Uterus (tissue), 4 donors: ENCODE measurements around the gene GPR137. TPM values are rescaled to one million over a fixed set of nuclear protein-coding genes. Genes with fewer than 3 reads are reported as not detected.

Experiments
- DNase-seq, 2 donors: peaks; one replicate each; pipeline ENCODE4 v3.0.0-alpha.2; 2019 to 2020
- H3K27ac ChIP-seq, 2 donors: fragments of 200-600 bp; sonication (generic); 1 replicate in 1 of 2; 2 replicates in 1 of 2; pipeline ENCODE4 v1.5.1; 2016 to 2018
- H3K27me3 ChIP-seq, 2 donors: fragments of 200-600 bp; sonication (generic); one replicate each; pipeline ENCODE4 v1.5.1; 2018 to 2019; ENCODE audit warnings: control low read depth in 1 of 2
- H3K36me3 ChIP-seq, 2 donors: fragments of 200-600 bp; sonication (generic); one replicate each; pipeline ENCODE4 v1.5.1; 2019; ENCODE audit warnings: control low read depth in 1 of 2
- H3K4me1 ChIP-seq, 2 donors: fragments of 200-600 bp; sonication (generic); one replicate each; pipeline ENCODE4 v1.5.1; 2018 to 2019; ENCODE audit warnings: control low read depth in 1 of 2
- H3K4me3 ChIP-seq, 2 donors: fragments of 200-600 bp; sonication (generic); 1 replicate in 1 of 2; 2 replicates in 1 of 2; pipeline ENCODE4 v1.5.1; 2018 to 2019; ENCODE audit warnings: mild to moderate bottlenecking in 1 of 2
- H3K9me3 ChIP-seq, 2 donors: fragments of 200-600 bp; sonication (generic); one replicate each; pipeline ENCODE4 v1.5.1; 2019; ENCODE audit warnings: control low read depth in 1 of 2
- CTCF ChIP-seq, 4 experiments: fragments of 200-600 bp in 2 of 4; fragments of 450-650 bp in 2 of 4; sonication (generic) in 2 of 4; IDR thresholded peaks; one replicate each; pipeline ENCODE4 v1.5.1; 2016 to 2019; ENCODE audit warnings: antibody characterized with exemption in 4 of 4, mild to moderate bottlenecking in 2 of 4, moderate library complexity in 1 of 4
- POLR2A ChIP-seq, 2 donors: fragments of 450-650 bp; IDR thresholded peaks; one replicate each; pipeline ENCODE4 v1.6.1; 2016; ENCODE audit warnings: antibody characterized with exemption in 2 of 2, mild to moderate bottlenecking in 1 of 2, moderate library complexity in 1 of 2
- intact Hi-C: fragments of 100-400 bp; cut with DNase I; formaldehyde crosslinking; loops from one replicate; pipeline ENCODE4 v1.15.1; 2023; ENCODE audit warnings: low total_unique reads
- total RNA-seq, 4 donors: library from RNA; depleted of rRNA in 3 of 4; stranded (reverse); fragments of >200 nt in 3 of 4; gene quantifications; one replicate each; pipeline versions ENCODE4 v1.1.0 to v1.2.4, GENCODE V29; 2014 to 2023
- donor health status: DM: yes; HTN: yes; CAD: no.

GPR137 gene
- total RNA-seq, 4 donors from 2014 or later, result 0.51 to 32.3 (median 10.6) TPM

- Histone ChIP-seq H3K4me3 (no peak overlapping the region), H3K36me3 (no peaks in the 10 kb centered on the region), H3K27me3 (no peaks in the 10 kb centered on the region), H3K27ac (no peak overlapping the region), H3K4me1 (no peaks in the 10 kb centered on the region), H3K9me3 (no peaks in the 10 kb centered on the region)
- no peak for DNase-seq
- intact Hi-C loops, result no loop called here
- TF ChIP-seq CTCF (IDR thresholded peaks at IDR 0.05), result no peak
- TF ChIP-seq POLR2A (IDR thresholded peaks at IDR 0.05), result no peak
Measured at GRCh38 chr11:64275031-64275800, 10.4 kb upstream of the GPR137 start.

DNA sequence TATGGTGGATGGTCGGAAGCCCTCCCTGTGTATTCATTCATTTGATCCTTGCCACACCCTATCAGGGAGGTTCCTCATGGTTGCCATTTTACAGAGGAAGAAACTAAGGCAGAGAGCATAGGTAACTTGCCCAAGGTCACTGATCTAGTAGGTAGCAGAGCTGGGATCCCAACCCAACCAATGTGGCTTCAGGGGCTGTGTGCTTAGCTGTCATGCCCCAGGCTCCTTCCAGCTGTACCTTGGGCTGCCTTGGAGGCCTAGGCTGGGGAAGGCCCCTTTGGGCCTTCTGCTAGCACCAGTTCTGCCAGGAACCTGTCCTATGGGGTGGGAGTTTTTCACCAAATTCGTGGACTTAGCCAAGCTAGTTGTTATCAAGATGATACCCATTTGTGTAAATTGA lies 9.8 kb upstream of the GPR137 start:
- Histone ChIP-seq H3K4me1 (no peaks in the 10 kb centered on the region), H3K36me3 (no peaks in the 10 kb centered on the region), H3K4me3 (no peak overlapping the region), H3K27me3 (no peaks in the 10 kb centered on the region), H3K27ac (no peak overlapping the region), H3K9me3 (no peaks in the 10 kb centered on the region)
- TF ChIP-seq POLR2A (IDR thresholded peaks at IDR 0.05) (no peak), CTCF (IDR thresholded peaks at IDR 0.05) (no peak)
- DNase-seq, result no peak
- intact Hi-C loops, result no loop called here

- Histone ChIP-seq H3K36me3 (no peaks in the 10 kb centered on the region), H3K27ac (no peak overlapping the region)
- intact Hi-C loops, result no loop called here
Measured at GRCh38 chr11:64276653-64277431, 8.8 kb upstream of the GPR137 start.

GRCh38 chr11:64278576-64279190 lies 7.0 kb upstream of the GPR137 start:
- H3K4me3 ChIP-seq, result no peak overlapping the region
- peaks cover 6% of the 10 kb centered on the region in 2 donors for H3K4me1 ChIP-seq
- H3K9me3 ChIP-seq, result no peaks in the 10 kb centered on the region
- TF ChIP-seq POLR2A (IDR thresholded peaks at IDR 0.05), result no peak
- no peak for TF ChIP-seq CTCF (IDR thresholded peaks at IDR 0.05)
- H3K36me3 ChIP-seq, result no peaks in the 10 kb centered on the region
- DNase-seq, result no peak
- H3K27me3 ChIP-seq, result no peaks in the 10 kb centered on the region
- H3K27ac ChIP-seq, result no peak overlapping the region
- intact Hi-C loops, result no loop called here

More at GRCh38 chr11:64276653-64277431, 8.8 kb upstream of the GPR137 start:
- Histone ChIP-seq H3K27me3 (no peaks in the 10 kb centered on the region), H3K4me3 (no peak overlapping the region), H3K9me3 (no peaks in the 10 kb centered on the region), H3K4me1 (no peaks in the 10 kb centered on the region)
- TF ChIP-seq POLR2A (IDR thresholded peaks at IDR 0.05) (no peak), CTCF (IDR thresholded peaks at IDR 0.05) (no peak)
- no peak for DNase-seq
